Lower leg skin (tissue), 4 donors: Measurements from ENCODE around the gene KRT1. TPM values are rescaled to one million over a fixed set of nuclear protein-coding genes. Genes with fewer than 3 reads are reported as not detected.

ENCODE experiments used
- DNase-seq, 2 donors: peaks; one replicate each; pipeline ENCODE4 v3.0.0-alpha.2; 2019; ENCODE audit warnings: low spot score in 2 of 2
- H3K4me3 ChIP-seq: fragments of 200-600 bp; sonication (generic); 2 replicates; pipeline ENCODE4 v1.5.1; 2017; ENCODE audit warnings: mild to moderate bottlenecking, low read depth; ENCODE audit not compliant: poor library complexity, severe bottlenecking
- POLR2A ChIP-seq, 2 donors: fragments of 450-650 bp; IDR thresholded peaks; one replicate each; pipeline ENCODE4 v1.6.1; 2016 to 2017; ENCODE audit warnings: antibody characterized with exemption in 2 of 2, mild to moderate bottlenecking in 1 of 2, moderate library complexity in 1 of 2
- WGBS, 2 donors: methylation state at CpG; one replicate each; pipeline ENCODE4 v1.1.5; 2018; 5-methylcytosine and 5-hydroxymethylcytosine counted together
- intact Hi-C: fragments of 100-400 bp; cut with DNase I; formaldehyde crosslinking; loops from one replicate; pipeline ENCODE4 v1.15.0; 2023; ENCODE audit warnings: low total_unique reads
- total RNA-seq, 4 donors: library from RNA; depleted of rRNA; stranded (reverse); fragments of >200 nt; gene quantifications; one replicate each; pipeline ENCODE4 v1.1.0, GENCODE V29; 2016
- TF ChIP-seq, protein P1 (sequence below), 3 donors: fragments of 450-650 bp; IDR thresholded peaks; one replicate each; pipeline ENCODE4 v1.5.1; 2016; ENCODE audit warnings: antibody characterized with exemption in 3 of 3, mild to moderate bottlenecking in 3 of 3, moderate library complexity in 2 of 3

The KRT1 gene
- total RNA-seq, 4 donors from 2014 or later: 5,671 to 8,911 (median 6,268) TPM

- no peak overlapping the region for H3K4me3 ChIP-seq
- DNase-seq: no peak
- WGBS, 2 donors: 55 to 79% methylated on average over 2 of the region's 2 CpGs
- intact Hi-C loops: loop anchor here (10.0 kb wide), 1 partner anchor 180 kb away; no protein-coding TSS in a partner anchor
- TF ChIP-seq, protein P1, sequence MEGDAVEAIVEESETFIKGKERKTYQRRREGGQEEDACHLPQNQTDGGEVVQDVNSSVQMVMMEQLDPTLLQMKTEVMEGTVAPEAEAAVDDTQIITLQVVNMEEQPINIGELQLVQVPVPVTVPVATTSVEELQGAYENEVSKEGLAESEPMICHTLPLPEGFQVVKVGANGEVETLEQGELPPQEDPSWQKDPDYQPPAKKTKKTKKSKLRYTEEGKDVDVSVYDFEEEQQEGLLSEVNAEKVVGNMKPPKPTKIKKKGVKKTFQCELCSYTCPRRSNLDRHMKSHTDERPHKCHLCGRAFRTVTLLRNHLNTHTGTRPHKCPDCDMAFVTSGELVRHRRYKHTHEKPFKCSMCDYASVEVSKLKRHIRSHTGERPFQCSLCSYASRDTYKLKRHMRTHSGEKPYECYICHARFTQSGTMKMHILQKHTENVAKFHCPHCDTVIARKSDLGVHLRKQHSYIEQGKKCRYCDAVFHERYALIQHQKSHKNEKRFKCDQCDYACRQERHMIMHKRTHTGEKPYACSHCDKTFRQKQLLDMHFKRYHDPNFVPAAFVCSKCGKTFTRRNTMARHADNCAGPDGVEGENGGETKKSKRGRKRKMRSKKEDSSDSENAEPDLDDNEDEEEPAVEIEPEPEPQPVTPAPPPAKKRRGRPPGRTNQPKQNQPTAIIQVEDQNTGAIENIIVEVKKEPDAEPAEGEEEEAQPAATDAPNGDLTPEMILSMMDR (IDR thresholded peaks at IDR 0.05): no peak
- TF ChIP-seq POLR2A (IDR thresholded peaks at IDR 0.05): no peak
Measured at GRCh38 chr12:52684431-52684830, 4.2 kb upstream of the KRT1 start.

GRCh38 chr12:52683575-52684300 is 3.5 kb upstream of the KRT1 start:
- TF ChIP-seq, protein P1 (IDR thresholded peaks at IDR 0.05): no peak
- no peak for TF ChIP-seq POLR2A (IDR thresholded peaks at IDR 0.05)
- no peak for DNase-seq
- intact Hi-C loops: loop anchor here (10.0 kb wide), 1 partner anchor 181 kb away; no protein-coding TSS in a partner anchor
- 81 to 83% methylated on average over 12 of the region's 12 CpGs for WGBS, 2 donors
- H3K4me3 ChIP-seq: no peak overlapping the region

- DNase-seq: no peak
- TF ChIP-seq, protein P1 (IDR thresholded peaks at IDR 0.05): no peak
- TF ChIP-seq POLR2A (IDR thresholded peaks at IDR 0.05): no peak
- WGBS, 2 donors: 55 to 61% methylated on average over 4 of the region's 4 CpGs
- intact Hi-C loops: loop anchor here (10.0 kb wide), 1 partner anchor 182 kb away; no protein-coding TSS in a partner anchor
- no peak overlapping the region for H3K4me3 ChIP-seq
Measured at GRCh38 chr12:52682938-52683574, 2.8 kb upstream of the KRT1 start.

GRCh38 chr12:52682381-52682660 is 2.1 kb upstream of the KRT1 start:
- TF ChIP-seq, protein P1 (IDR thresholded peaks at IDR 0.05): no peak
- no peak for TF ChIP-seq POLR2A (IDR thresholded peaks at IDR 0.05)
- intact Hi-C loops: loop anchor here (10.0 kb wide), 1 partner anchor 182 kb away; no protein-coding TSS in a partner anchor
- no peak overlapping the region for H3K4me3 ChIP-seq
- 23 to 34% methylated on average over 2 of the region's 2 CpGs for WGBS, 2 donors
- no peak for DNase-seq

DNA sequence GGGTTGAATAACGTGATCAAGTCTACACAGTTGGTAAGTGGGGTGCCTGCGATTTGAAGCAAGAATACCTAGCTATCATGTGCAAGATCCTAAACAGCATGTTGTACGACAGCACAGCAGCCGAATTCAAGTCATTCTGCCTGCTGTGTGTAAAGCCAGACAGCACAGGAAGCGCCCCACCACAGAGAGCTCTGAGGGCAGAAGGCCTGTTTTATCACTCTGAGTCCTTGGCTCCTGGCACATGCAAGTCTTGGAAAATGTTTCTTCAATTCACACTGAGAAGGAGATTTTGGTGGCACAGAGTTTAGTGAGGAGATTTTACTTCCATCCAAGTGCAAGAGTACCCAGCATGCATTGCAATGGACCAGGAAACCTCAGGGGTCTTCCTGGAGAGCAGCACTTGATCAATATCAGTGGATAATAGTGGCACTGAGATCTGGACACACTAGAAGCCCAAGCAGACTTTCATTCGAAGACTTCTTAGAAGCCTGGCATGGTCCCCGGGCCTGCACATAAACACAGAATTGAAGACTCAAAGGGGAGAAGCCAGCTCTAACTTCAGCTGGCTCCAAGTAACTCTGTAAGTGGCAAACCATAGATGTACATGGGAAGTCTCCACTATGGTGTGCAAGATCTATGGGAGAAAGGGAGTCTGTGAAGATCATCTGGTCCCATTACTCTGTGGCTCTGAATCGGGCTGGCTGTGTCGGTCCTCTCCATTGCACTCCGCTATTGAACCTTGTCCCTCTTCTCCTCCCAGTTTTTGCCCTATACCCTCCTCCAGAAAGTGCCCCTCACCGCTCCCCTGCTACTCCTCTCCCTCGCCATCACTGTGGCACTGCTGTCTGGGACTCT is 1.5 kb upstream of the KRT1 start:
- WGBS, 2 donors: 74 to 80% methylated on average over 12 of the region's 12 CpGs
- TF ChIP-seq, protein P1 (IDR thresholded peaks at IDR 0.05): no peak
- TF ChIP-seq POLR2A (IDR thresholded peaks at IDR 0.05): no peak
- intact Hi-C loops: loop anchor here (10.0 kb wide), 1 partner anchor 183 kb away; no protein-coding TSS in a partner anchor
- no peak for DNase-seq
- no peak overlapping the region for H3K4me3 ChIP-seq
